Kidney epithelial cell (primary cell): ENCODE results near the gene RPL10A. TPM values are rescaled to one million over a fixed set of nuclear protein-coding genes. Genes with fewer than 3 reads are reported as not detected.

Experiments
- DNase-seq: peaks from one replicate; pipeline ENCODE4 v3.0.0-alpha.2; 2010; ENCODE audit warnings: low read depth
- H3K27me3 ChIP-seq: 2 replicates; pipeline ENCODE4 v1.6.0; 2011; ENCODE audit warnings: low read length; ENCODE audit not compliant: control insufficient read depth, insufficient read depth
- H3K36me3 ChIP-seq: 2 replicates; pipeline ENCODE4 v1.5.1; 2011; ENCODE audit warnings: low read length; ENCODE audit not compliant: control insufficient read depth, insufficient read depth
- H3K4me3 ChIP-seq: 2 replicates; pipeline ENCODE4 v1.5.1; 2011; ENCODE audit warnings: low read depth, mild to moderate bottlenecking, control low read depth, low read length
- CTCF ChIP-seq: IDR thresholded peaks from 2 replicates; pipeline ENCODE4 v1.5.1; 2011; ENCODE audit warnings: mild to moderate bottlenecking, moderate library complexity, low read length, control low read depth, inconsistent platforms; ENCODE audit not compliant: insufficient read depth, poor library complexity, severe bottlenecking
- total RNA-seq: library from RNA; depleted of rRNA; stranded (reverse); fragments of >200 nt; gene quantifications from 2 replicates; pipeline ENCODE4 v1.2.3, GENCODE V29; 2015

The RPL10A gene
- total RNA-seq, 1 donor from 2014 or later = 1,851 TPM

- DNase-seq = no peak
- TF ChIP-seq CTCF = no peak
- Histone ChIP-seq H3K36me3 (no peaks in the 10 kb centered on the region), H3K27me3 (no peaks in the 10 kb centered on the region), H3K4me3 (no peak overlapping the region)
Observed at GRCh38 chr6:35443341-35444030, 24.7 kb upstream of the RPL10A start.

DNA sequence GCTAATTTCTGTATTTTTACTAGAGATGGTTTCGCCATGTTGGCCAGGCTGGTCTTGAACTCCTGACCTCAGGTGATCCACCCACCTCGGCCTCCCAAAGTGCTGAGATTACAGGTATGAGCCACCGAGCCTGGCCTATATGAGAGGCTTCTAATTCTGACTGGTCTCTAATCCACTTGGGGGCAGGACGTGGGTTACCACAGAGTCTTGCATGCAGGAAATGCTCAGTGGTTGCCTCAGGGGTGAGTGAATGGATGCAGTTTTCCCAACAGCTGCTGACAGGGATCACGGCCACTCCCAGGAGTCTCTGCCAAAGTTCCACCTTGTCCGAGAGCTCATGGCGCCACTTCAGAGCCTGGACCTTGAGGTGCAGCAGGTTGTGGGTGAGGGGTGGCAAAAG lies 22.5 kb upstream of the RPL10A start:
- H3K27me3 ChIP-seq = no peaks in the 10 kb centered on the region
- DNase-seq = no peak

GRCh38 chr6:35448191-35448590 lies 20.0 kb upstream of the RPL10A start:
- Histone ChIP-seq H3K36me3 (no peaks in the 10 kb centered on the region), H3K27me3 (no peaks in the 10 kb centered on the region), H3K4me3 (no peak overlapping the region)
- no peak for DNase-seq
- no peak for TF ChIP-seq CTCF

More for the DNA sequence above, 22.5 kb upstream of the RPL10A start:
- no peaks in the 10 kb centered on the region for H3K36me3 ChIP-seq
- no peak overlapping the region for H3K4me3 ChIP-seq
- TF ChIP-seq CTCF = no peak

DNA sequence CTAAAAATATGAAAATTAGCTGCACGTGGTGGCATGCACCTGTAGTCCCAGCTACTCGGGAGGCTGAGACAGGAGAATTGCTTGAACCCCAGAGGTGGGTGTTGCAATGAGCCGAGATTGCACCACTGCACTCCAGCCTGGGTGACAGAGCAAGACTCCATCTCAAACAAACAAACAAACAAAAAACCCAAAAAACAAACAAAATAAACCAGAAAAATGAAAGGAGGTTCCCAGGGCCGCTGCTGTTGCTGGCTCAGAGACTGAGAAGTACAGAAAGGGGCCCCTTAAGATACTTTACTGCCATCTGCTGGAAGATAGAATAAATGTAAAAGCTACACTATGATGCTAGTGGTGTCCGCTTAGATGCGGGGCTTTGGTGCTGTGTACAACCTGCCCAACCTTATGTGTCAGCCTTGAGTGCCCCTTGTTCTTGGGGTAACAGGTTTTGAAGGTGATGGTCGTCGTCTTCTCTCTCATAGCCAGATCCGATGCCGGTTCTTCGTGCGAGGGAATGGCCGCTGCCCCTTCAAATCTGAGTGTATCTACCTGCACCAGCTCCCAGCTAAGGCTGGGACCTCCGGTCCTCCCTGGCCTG lies 18.8 kb upstream of the RPL10A start:
- DNase-seq = no peak
- H3K4me3 ChIP-seq = no peak overlapping the region
- TF ChIP-seq CTCF = peak; percentile 60
- H3K27me3 ChIP-seq = no peaks in the 10 kb centered on the region
- no peaks in the 10 kb centered on the region for H3K36me3 ChIP-seq

GRCh38 chr6:35451354-35452182 lies 16.6 kb upstream of the RPL10A start:
- peak overlapping the region; percentile 68 for H3K4me3 ChIP-seq
- no peak for TF ChIP-seq CTCF
- no peaks in the 10 kb centered on the region for H3K36me3 ChIP-seq
- no peak for DNase-seq
- H3K27me3 ChIP-seq = no peaks in the 10 kb centered on the region
